Neural cell (in vitro differentiated cells): ENCODE results near the gene PAQR9.

Experiments
- EP300 ChIP-seq: fragments of 450-650 bp; conservative IDR thresholded peaks from 2 replicates; pipeline ENCODE4 v1.6.1; 2014; ENCODE audit warnings: antibody characterized with exemption, mild to moderate bottlenecking, moderate library complexity; ENCODE audit not compliant: poor library complexity, severe bottlenecking
- EZH2 ChIP-seq: fragments of 200-600, 300-800 bp; shearing (Covaris generic), sonication (generic); IDR thresholded peaks from 2 replicates; pipeline ENCODE4 v1.6.1; 2014; ENCODE audit warnings: antibody characterized with exemption, low read length, borderline replicate concordance, mild to moderate bottlenecking; ENCODE audit not compliant: insufficient read depth, poor library complexity, severe bottlenecking
- MXI1 ChIP-seq: fragments of 450-650 bp; conservative IDR thresholded peaks from 2 replicates; pipeline ENCODE4 v1.6.1; 2014; ENCODE audit warnings: antibody characterized with exemption, mild to moderate bottlenecking; ENCODE audit not compliant: poor library complexity, severe bottlenecking
- POLR2AphosphoS5 ChIP-seq: IDR thresholded peaks from 2 replicates; pipeline ENCODE4 v1.6.1; 2012
- RAD21 ChIP-seq: fragments of 450-650 bp; conservative IDR thresholded peaks from 2 replicates; pipeline ENCODE4 v1.6.1; 2014; ENCODE audit warnings: antibody characterized with exemption, mild to moderate bottlenecking, moderate library complexity
- SMC3 ChIP-seq: fragments of 450-650 bp; conservative IDR thresholded peaks from 2 replicates; pipeline ENCODE4 v1.6.1; 2014; ENCODE audit warnings: antibody characterized with exemption, mild to moderate bottlenecking, moderate library complexity; ENCODE audit not compliant: poor library complexity
- TAF1 ChIP-seq: IDR thresholded peaks from 2 replicates; pipeline ENCODE4 v1.6.1; 2012; ENCODE audit warnings: low read depth
- TF ChIP-seq, protein P1 (sequence below): IDR thresholded peaks from 2 replicates; pipeline ENCODE4 v1.6.1; 2012; ENCODE audit warnings: borderline replicate concordance
- TF ChIP-seq, protein P2 (sequence below): fragments of 450-650 bp; IDR thresholded peaks from 2 replicates; pipeline ENCODE4 v1.5.1; 2014; ENCODE audit warnings: antibody characterized with exemption, mild to moderate bottlenecking, moderate library complexity; ENCODE audit not compliant: poor library complexity, severe bottlenecking

DNA sequence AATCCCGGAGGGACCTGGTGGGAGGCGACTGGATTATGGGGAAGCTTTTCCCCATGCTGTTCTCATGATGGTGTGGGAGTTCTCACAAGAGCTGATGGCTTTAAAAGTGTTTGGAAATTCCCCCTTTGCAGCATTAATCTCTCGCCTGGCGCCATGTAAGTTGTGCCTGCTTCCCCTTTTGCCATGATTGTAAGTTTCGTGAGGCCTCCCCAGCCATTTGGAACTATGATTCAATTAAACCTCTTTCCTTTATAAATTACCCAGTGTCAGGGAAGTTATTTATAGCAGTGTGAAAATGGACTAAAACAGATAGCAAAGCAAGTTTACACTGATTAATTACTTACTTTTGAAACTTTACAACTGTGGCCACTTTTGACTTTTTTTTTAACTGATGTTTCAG lies 27.2 kb upstream of the PAQR9 start:
- TF ChIP-seq, protein P1, sequence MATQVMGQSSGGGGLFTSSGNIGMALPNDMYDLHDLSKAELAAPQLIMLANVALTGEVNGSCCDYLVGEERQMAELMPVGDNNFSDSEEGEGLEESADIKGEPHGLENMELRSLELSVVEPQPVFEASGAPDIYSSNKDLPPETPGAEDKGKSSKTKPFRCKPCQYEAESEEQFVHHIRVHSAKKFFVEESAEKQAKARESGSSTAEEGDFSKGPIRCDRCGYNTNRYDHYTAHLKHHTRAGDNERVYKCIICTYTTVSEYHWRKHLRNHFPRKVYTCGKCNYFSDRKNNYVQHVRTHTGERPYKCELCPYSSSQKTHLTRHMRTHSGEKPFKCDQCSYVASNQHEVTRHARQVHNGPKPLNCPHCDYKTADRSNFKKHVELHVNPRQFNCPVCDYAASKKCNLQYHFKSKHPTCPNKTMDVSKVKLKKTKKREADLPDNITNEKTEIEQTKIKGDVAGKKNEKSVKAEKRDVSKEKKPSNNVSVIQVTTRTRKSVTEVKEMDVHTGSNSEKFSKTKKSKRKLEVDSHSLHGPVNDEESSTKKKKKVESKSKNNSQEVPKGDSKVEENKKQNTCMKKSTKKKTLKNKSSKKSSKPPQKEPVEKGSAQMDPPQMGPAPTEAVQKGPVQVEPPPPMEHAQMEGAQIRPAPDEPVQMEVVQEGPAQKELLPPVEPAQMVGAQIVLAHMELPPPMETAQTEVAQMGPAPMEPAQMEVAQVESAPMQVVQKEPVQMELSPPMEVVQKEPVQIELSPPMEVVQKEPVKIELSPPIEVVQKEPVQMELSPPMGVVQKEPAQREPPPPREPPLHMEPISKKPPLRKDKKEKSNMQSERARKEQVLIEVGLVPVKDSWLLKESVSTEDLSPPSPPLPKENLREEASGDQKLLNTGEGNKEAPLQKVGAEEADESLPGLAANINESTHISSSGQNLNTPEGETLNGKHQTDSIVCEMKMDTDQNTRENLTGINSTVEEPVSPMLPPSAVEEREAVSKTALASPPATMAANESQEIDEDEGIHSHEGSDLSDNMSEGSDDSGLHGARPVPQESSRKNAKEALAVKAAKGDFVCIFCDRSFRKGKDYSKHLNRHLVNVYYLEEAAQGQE: no peak
- TF ChIP-seq EP300 (no peak), TAF1 (no peak), RAD21 (no peak), EZH2 (no peak), POLR2AphosphoS5 (no peak), MXI1 (no peak), SMC3 (no peak)
- TF ChIP-seq, protein P2, sequence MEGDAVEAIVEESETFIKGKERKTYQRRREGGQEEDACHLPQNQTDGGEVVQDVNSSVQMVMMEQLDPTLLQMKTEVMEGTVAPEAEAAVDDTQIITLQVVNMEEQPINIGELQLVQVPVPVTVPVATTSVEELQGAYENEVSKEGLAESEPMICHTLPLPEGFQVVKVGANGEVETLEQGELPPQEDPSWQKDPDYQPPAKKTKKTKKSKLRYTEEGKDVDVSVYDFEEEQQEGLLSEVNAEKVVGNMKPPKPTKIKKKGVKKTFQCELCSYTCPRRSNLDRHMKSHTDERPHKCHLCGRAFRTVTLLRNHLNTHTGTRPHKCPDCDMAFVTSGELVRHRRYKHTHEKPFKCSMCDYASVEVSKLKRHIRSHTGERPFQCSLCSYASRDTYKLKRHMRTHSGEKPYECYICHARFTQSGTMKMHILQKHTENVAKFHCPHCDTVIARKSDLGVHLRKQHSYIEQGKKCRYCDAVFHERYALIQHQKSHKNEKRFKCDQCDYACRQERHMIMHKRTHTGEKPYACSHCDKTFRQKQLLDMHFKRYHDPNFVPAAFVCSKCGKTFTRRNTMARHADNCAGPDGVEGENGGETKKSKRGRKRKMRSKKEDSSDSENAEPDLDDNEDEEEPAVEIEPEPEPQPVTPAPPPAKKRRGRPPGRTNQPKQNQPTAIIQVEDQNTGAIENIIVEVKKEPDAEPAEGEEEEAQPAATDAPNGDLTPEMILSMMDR: no peak
